IPS-NIHi7 (cell line): Measurements from ENCODE around the gene CST3.
"Not testable (repeated sequence)": the region's sequence is repeated elsewhere in the genome, so short reads cannot be mapped to it uniquely, and the experiment has no call there.

Source experiments
- DNase-seq: peaks from one replicate; pipeline ENCODE4 v3.0.0; 2012; ENCODE audit warnings: mixed read lengths; ENCODE audit errors: extremely low spot score

Gene CST3

DNA sequence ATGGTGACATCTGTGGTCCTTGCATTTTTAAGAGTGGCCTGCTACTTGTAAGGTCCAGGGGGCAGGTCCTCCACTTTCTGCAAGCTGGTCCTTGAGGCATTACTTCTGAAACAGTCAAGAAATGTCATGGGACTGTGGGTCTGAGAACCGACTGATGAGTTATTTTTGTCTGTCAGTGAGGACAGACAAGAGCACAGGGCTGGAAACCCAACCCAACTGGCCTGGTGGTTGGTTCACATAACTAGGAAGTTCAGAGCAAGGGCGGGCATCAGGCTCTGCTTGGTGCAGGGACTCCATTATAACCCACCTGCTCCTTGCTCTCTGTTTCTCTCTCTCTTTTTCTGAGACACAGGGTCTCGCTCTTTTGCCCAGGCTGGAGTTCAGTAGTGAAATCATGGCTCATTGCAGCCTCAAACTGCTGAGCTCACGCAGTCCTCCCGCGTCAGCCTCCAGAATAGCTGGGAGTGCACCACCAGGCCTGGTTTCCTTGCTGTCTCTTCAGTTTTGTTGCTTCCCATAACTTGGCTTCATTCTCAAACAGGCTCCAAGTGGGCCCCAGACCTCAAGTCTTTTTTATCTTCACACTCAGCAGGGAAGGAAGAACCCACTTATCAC is 9.2 kb downstream of the CST3 start:
- DNase-seq: no peak

GRCh38 chr20:23627501-23627900 is 10.3 kb downstream of the CST3 start:
- no peak for DNase-seq

- no peak for DNase-seq
Measured at GRCh38 chr20:23626040-23626620, 11.6 kb downstream of the CST3 start.

- DNase-seq: no peak
Measured at GRCh38 chr20:23625236-23625964, 12.4 kb downstream of the CST3 start.

DNA sequence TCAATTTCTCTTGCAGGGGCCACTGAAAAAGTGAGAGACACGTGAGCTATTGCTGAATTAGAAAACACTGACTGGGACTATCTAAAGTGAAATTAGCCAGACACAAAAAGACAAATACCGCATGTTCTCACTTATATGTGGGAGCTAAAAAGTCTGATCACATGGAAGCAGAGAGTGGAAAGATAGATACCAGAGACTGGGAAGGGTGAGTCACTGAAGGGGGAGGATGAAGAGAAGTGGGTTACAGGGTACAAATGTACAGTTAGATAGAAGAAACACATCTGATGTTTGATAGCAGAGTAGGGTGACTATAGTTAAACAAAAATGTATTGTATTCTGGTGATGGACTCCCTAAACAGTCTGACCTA is 13.4 kb downstream of the CST3 start:
- DNase-seq: no peak

DNA sequence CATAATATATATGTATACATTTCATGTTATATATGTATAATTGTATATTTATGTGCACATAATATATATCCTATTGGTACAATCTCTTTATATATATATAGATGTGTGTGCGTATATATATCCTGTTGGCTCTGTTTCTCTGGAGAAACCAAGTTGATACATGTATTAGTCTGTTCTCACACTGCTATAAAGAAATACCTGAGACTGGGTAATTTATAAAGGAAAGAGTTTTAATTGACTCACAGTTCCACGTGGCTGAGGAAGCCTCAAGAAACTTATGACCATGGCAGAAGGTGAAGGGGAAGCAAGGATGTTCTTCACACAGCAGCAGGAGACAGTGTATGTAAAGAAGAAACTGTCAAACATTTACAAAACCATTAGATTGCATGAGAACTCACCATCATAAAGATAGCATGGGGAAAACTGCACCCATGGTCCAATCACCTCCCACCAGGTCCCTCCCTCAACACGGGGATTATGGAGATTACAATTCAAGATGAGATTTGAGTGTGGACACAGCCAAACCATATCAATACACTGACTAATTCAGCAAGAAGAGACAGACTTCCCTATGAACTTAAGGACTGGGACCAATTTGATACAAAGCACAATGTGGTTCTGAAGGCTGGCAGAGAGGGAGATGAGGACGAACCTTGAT is 14.0 kb downstream of the CST3 start:
- DNase-seq: no peak

- peak; percentile 71 for DNase-seq
Measured at GRCh38 chr20:23622839-23623343, 14.9 kb downstream of the CST3 start.

DNA sequence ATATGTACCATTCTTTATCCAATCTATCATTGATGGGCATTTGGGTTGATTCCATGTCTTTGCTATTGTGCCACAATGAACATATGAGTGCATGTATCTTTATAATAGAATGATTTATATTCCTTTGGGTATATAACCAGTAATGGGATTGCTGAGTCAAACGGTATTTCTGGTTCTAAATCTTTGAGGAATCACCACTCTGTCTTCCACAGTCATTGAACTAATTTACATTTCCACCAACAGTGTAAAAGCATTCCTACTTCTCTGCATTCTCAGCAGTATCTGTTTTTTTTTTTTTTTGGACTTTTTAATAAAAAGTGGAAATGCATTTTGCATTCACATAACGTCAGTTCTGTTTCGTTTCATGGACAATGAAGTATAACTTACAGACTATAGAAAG is 15.4 kb downstream of the CST3 start:
- DNase-seq: not testable (repeated sequence)

DNA sequence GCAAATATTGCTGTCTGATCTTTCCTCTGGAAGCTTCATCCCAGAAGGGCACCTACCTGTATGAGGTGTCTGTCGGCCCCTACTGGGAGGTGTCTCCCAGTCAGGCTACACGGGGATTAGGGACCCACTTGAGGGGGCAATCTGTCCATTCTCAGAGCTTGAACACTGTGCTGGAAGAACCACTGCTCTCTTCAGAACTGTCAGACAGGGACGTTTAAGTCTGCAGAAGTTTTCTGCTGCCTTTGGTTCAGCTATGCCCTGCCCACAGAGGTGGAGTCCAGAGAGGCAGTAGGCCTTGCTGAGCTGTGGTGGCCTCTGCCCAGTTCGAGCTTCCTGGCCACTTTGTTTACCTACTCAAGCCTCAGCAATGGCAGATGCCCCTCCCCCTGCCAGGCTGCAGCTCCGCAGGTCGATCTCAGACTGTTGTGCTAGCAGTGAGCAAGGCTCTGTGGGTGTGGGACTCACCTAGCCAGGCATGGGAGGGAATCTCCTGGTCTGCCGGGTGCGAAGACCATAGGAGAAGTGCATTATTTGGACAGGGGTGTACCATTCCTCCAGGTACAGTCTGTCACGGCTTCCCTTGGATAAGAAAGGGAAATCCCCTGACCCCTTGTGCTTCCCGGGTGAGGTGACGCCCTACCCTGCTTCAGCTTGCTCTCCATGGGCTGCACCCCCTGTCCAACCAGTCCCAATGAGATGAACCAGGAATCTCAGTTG is 16.9 kb downstream of the CST3 start:
- not testable (repeated sequence) for DNase-seq

DNA sequence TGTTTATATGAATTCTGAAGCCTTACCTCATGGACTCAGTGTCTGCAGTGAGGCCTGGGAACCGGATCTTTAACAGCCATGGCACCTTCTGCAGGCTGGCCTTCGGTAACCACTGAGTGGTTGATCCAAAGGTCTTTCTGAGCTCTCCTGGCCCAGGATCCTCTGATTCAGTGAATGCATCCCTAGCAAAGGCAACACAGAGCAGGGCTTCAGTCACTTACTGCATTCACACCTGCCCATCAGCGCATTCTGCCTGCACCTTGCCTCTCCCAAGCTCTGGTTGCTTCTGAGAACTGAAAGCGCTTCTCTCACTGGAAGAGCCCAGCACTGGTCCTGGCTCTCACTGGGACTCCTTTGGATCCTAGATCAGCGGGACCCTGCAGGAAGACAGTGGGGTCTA is 23.6 kb downstream of the CST3 start:
- no peak for DNase-seq

GRCh38 chr20:23613676-23614075 is 24.1 kb downstream of the CST3 start:
- DNase-seq: no peak

- no peak for DNase-seq
Measured at GRCh38 chr20:23612396-23612795, 25.4 kb downstream of the CST3 start.

DNA sequence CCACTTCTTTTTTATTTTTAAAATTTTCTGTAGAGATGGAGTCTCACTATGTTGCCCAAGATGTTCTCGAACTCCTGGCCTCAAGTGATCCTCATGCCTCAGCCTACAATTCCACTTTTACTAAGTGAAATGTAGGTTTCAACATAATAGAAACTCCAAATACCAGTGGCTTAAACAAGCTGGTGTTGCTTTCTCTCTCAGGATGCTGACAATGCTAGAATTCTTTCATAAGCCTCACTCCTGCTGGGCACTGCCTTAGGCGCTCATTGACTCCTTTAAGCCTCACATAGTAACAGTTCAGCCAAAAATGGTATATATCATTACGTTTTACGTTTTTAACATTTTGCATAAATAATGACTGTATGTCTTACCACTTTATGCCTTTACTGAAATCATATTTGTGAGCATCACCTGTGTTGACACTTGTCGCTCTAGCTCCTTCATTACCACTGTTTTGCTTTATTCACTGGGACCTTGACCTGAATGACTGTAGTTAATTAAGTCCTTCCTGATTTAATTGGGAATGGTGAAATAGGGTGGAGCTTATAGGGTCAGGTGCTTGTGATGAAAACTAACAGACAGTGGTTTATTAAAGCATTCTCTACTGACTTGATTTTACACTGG is 28.2 kb downstream of the CST3 start:
- no peak for DNase-seq

DNA sequence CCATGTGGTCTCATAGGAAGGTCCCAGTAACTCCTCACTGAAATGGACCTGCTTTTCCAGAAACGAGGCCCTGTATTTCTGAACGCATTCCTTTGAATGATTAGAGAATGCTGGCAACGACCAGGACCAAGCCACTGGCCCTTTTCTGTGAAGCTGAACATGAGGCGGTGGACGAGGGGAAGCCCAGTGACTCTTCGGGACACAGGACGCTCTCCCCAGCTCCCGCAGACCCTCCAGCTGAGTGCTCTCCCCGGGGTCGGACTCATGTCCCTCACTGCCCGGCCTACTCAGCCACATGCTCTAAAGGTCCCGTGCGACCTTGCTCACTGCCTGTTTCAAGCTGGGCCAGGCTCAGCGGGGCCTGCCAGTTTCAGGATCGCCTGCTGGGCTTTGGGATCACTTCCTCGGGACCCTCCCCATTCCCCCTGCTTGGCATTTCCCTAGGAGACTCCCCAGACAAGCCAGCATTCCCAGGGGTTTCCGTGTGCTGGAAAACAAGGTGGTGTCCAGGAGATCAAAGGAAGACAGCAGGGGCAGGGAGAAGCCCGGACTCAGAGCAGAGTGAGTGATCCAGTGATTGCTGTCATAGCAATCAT is 29.4 kb downstream of the CST3 start:
- DNase-seq: no peak

GRCh38 chr20:23607497-23608245 is 30.1 kb downstream of the CST3 start:
- DNase-seq: no peak

DNA sequence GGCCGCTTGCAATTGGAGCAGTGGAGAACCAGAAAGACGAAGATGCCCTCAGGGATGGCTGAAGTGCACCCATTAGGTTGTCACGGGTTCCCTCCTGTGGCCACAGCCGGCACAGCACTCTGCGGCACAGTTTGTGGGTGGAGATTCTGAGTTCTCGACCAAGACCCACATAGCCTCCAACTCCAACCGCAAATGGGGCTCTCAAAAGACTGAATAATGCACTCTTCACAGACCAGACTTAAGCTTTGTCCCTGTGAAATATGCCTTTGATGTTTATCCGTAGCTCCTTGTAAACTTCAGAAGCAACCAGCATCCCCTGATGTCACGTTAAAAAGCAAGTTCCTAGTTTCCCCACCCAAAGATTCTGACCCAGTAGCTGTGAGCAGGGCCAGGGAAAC is 31.1 kb downstream of the CST3 start:
- peak; percentile 95 for DNase-seq

- DNase-seq: no peak
Measured at GRCh38 chr20:23605867-23606651, 31.7 kb downstream of the CST3 start, which contains the start of gene CST9. TSS of gene CST9 (minus strand) at chr20:23605917. CDS start at chr20:23605864, 53 bp downstream.

DNA sequence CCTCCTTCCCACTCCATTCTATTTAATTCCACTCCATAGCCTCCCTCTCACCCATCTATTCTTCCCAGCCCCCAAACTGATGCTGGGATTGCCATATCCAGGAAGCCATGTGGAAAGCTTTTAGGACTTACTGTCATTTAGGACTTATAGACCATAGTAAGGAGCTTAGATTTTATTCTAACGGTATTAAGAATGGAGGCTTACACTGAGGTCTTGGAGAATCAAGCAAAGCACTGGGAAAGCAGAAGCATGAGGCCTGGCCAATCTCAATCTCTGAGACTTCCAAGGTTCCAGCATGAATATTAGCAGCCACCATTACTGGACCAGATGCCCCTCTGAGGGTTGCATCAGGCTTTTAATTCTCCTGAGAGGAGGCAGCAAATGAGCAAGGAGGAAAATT is 33.4 kb downstream of the CST3 start:
- no peak for DNase-seq

DNA sequence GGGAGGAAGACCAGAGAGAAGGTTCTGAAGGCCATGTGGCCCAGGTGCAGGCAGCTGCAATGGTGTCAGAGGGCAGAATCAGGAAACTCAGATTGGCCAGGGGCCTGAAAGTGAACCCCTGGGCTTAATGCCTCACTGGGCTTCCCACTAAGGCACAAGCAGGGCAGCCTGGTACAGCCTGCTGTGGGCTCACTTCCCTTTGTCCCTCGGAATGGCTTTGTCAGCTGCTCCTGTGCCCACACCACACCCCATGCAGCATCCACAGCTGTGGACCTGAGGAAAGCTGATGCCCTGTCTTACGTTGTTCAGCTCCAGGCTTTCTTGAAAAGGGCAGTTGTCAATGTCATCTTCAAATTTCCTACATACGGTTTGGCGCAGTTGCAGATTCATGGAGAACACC is 34.4 kb downstream of the CST3 start:
- no peak for DNase-seq
